ENCODE results near the gene SH3BP5L.

DNA sequence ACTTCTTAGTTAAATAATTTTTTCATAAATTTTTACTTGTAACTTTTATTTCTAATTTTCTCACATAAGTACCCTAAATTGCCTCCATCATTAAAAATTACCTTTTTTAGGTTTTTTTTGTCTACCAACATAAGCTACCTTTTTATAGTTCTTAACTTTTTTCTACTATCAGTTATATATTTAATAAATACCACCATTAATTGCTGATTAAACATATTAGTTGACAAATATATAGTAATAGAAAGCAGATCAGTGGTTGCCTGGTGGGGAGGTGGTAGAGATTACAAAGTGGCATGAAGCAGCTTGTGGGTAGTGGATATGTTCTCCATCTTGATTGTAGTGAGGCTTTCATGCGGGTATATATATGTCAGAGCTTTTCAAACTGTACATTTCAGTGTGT, 6.1 kb upstream of the SH3BP5L start:
- TF ChIP-seq YY1 (IDR thresholded peaks at IDR 0.05; ENCODE audit: insufficient read depth, insufficient read length) (no peak), ZNF274 (IDR thresholded peaks at IDR 0.05; ENCODE audit: low read depth, low read length) (no peak), SUZ12 (IDR thresholded peaks at IDR 0.05; ENCODE audit: extremely low read depth, insufficient read depth, insufficient read length) (no peak)
